ENCODE measurements around the gene DECR2.

DNA sequence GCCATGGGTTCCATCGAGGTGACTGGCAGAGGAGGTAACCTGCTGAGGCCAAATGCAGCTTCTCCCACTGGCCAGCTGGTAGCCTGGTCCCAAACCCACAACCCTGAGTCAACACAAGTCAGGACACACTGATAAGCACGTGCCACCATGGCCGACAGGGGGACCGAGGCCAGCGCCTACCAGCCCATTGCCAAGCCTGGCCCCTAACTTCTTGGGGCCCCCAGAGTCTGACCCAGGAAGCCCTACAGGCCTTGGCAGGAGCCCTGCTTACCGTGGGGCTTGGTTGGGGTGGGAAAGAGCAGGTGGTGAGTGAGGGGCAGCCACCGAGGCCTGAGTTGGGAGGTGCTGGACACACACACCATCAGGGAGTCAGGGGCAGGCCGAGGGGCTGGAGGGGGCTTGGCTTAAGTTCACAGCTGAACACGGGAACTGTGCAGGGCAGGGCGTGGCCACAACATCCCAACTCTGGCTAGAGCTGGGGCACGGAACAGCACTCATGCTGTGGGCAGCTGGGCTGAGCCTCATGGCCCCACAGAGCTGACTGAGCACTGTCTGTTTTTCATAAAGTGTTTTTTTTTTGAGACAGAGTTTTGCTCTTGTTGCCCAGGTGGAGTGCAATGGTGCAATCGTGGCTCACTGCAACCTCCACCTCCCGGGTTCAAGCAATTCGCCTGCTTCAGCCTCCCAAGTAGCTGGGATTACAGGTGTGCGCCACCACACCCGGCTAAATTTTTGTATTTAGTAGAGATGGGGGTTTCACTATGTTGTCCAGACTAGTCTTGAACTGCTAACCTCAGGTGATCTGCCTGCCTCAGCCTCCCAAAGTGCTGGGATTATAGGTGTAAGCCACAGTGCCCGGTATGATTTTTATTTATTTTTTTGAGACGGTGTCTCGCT, 36.8 kb upstream of the DECR2 start:
- TF ChIP-seq CTCF (IDR thresholded peaks at IDR 0.05 in 4 of 5, conservative IDR thresholded peaks at IDR 0.05 in 1 of 5): no peak
- TF ChIP-seq POLR2A (IDR thresholded peaks at IDR 0.05): no peak

Measured in gastrocnemius medialis (tissue), 4 donors.